H1 (cell line): ENCODE results near the gene SMIM28. TPM values are rescaled to one million over a fixed set of nuclear protein-coding genes. Genes with fewer than 3 reads are reported as not detected.
A peak's percentile ranks its signal among the peaks of the same experiment; 100 is the strongest.

Experiments used
- CTCF ChIA-PET: fragments of 300-600 bp; sonication (Branson Sonifier 250); formaldehyde crosslinking; loops from one replicate; lab custom pipeline; 2021; ENCODE audit not compliant: partially characterized antibody; lab: Charles Lee
- POLR2A ChIA-PET: fragments of 300-600 bp; sonication (Branson Sonifier 250); formaldehyde crosslinking; loops from one replicate; lab custom pipeline; 2021; ENCODE audit warnings: inconsistent platforms; ENCODE audit not compliant: partially characterized antibody; lab: Charles Lee
- DNase-seq, 2 experiments: peaks; one replicate each; pipeline versions ENCODE4 v3.0.0 to v3.0.0-alpha.2; 2010 to 2022; ENCODE audit warnings: low spot score in 2 of 2, low read depth in 1 of 2, mixed read lengths in 1 of 2
- FAIRE-seq: peaks from 2 replicates; lab custom pipeline; 2011; peaks lifted over from hg19 to GRCh38; lab: Jason Lieb, UNC
- H2AFZ ChIP-seq: 2 replicates; pipeline ENCODE4 v1.8.1; 2012; ENCODE audit warnings: low read length, inconsistent platforms
- H2AK5ac ChIP-seq: 2 replicates; pipeline ENCODE4 v1.6.1; 2013; ENCODE audit warnings: low read depth, low read length
- H2BK120ac ChIP-seq: replicated peaks from 2 replicates; pipeline ENCODE3; 2013; ENCODE audit warnings: low read depth, low read length, inconsistent platforms
- H2BK12ac ChIP-seq: 2 replicates; pipeline ENCODE4 v1.6.1; 2013; ENCODE audit warnings: low read depth, low read length
- H2BK15ac ChIP-seq: 2 replicates; pipeline ENCODE4 v1.6.1; 2013; ENCODE audit warnings: low read length
- H2BK20ac ChIP-seq: 2 replicates; pipeline ENCODE4 v1.6.1; 2013; ENCODE audit warnings: low read length
- H2BK5ac ChIP-seq: 2 replicates; pipeline ENCODE4 v1.6.1; 2013; ENCODE audit warnings: low read depth, low read length
- H3K14ac ChIP-seq: 2 replicates; pipeline ENCODE4 v1.6.1; 2013; ENCODE audit warnings: inconsistent platforms; ENCODE audit not compliant: insufficient read length
- H3K18ac ChIP-seq: 2 replicates; pipeline ENCODE4 v1.6.1; 2013; ENCODE audit warnings: low read length; ENCODE audit errors: extremely low read depth
- H3K23ac ChIP-seq: 2 replicates; pipeline ENCODE4 v1.6.1; 2013; ENCODE audit warnings: inconsistent platforms; ENCODE audit not compliant: insufficient read length
- H3K23me2 ChIP-seq: 2 replicates; pipeline ENCODE4 v1.6.1; 2013; ENCODE audit warnings: low read depth, low read length
- H3K27ac ChIP-seq: 2 replicates; pipeline ENCODE4 v1.6.1; 2011; ENCODE audit warnings: low read depth, low read length, inconsistent platforms
- H3K27me3 ChIP-seq, 4 experiments: replicated peaks in 1 of 4; 1 replicate in 1 of 4; 2 replicates in 3 of 4; pipeline versions ENCODE4 v1.6.1 to v1.8.1; 2011 to 2013; ENCODE audit warnings: low read length in 3 of 4, mild to moderate bottlenecking in 3 of 4, inconsistent platforms in 2 of 4, mixed read lengths in 2 of 4, moderate library complexity in 1 of 4; ENCODE audit not compliant: control insufficient read depth in 3 of 4, insufficient read depth in 3 of 4; ENCODE audit errors: extremely low read depth in 1 of 4
- H3K36me3 ChIP-seq, 4 experiments: 2 replicates each; pipeline versions ENCODE4 v1.6.1 to v1.8.1; 2011 to 2013; ENCODE audit warnings: mild to moderate bottlenecking in 4 of 4, low read length in 3 of 4, moderate library complexity in 2 of 4, control low read depth in 1 of 4, inconsistent platforms in 1 of 4; ENCODE audit not compliant: insufficient read depth in 4 of 4, control insufficient read depth in 2 of 4
- H3K4ac ChIP-seq: replicated peaks from 2 replicates; pipeline ENCODE3; 2013; ENCODE audit warnings: low read length, low read depth, mixed read lengths, inconsistent platforms; ENCODE audit not compliant: insufficient read length
- H3K4me1 ChIP-seq, 4 experiments: replicated peaks in 1 of 4; 1 replicate in 1 of 4; 2 replicates in 3 of 4; pipeline versions ENCODE4 v1.6.1 to v1.8.1; 2011 to 2013; ENCODE audit warnings: low read length in 3 of 4, inconsistent platforms in 2 of 4, mixed read lengths in 1 of 4; ENCODE audit not compliant: insufficient read depth in 4 of 4, control insufficient read depth in 3 of 4
- H3K4me2 ChIP-seq, 2 experiments: 2 replicates each; pipeline versions ENCODE4 v1.6.1 to v1.8.1; 2011 to 2013; ENCODE audit warnings: low read depth in 2 of 2, low read length in 2 of 2, control low read depth in 1 of 2, inconsistent platforms in 1 of 2, mild to moderate bottlenecking in 1 of 2; ENCODE audit not compliant: insufficient read depth in 1 of 2
- H3K4me3 ChIP-seq, 4 experiments: fragments of 200-600, 300-600 bp in 1 of 4; sonication (generic), shearing (Covaris generic), sonication (Bioruptor Twin) in 1 of 4; 2 replicates each; pipeline versions ENCODE4 v1.5.1 to v1.8.1; 2011 to 2016; ENCODE audit warnings: low read length in 4 of 4, low read depth in 3 of 4, control low read depth in 2 of 4, inconsistent platforms in 2 of 4, mild to moderate bottlenecking in 2 of 4, mixed read lengths in 1 of 4, moderate library complexity in 1 of 4; ENCODE audit not compliant: insufficient read depth in 2 of 4; ENCODE audit errors: extremely low read depth in 1 of 4
- H3K56ac ChIP-seq: replicated peaks from 2 replicates; pipeline ENCODE3; 2013; ENCODE audit warnings: low read depth, mild to moderate bottlenecking, mixed read lengths, low read length, inconsistent platforms; ENCODE audit not compliant: insufficient read length
- H3K79me1 ChIP-seq: 2 replicates; pipeline ENCODE4 v1.6.1; 2013; ENCODE audit warnings: low read depth, low read length, control low read depth
- H3K79me2 ChIP-seq, 2 experiments: 2 replicates each; pipeline versions ENCODE4 v1.6.1 to v1.8.1; 2012 to 2013; ENCODE audit warnings: low read length in 2 of 2, mild to moderate bottlenecking in 2 of 2, inconsistent platforms in 1 of 2; ENCODE audit not compliant: insufficient read depth in 2 of 2, control insufficient read depth in 1 of 2
- H3K9ac ChIP-seq, 4 experiments: replicated peaks in 1 of 4; 1 replicate in 1 of 4; 2 replicates in 3 of 4; pipeline versions ENCODE4 v1.6.1 to v1.8.1; 2011 to 2013; ENCODE audit warnings: low read depth in 3 of 4, low read length in 3 of 4, control low read depth in 2 of 4, mild to moderate bottlenecking in 2 of 4, moderate library complexity in 2 of 4, inconsistent platforms in 1 of 4; ENCODE audit errors: extremely low read depth in 1 of 4
- H3K9me3 ChIP-seq, 2 experiments: 2 replicates each; pipeline versions ENCODE4 v1.6.1 to v1.8.1; 2012 to 2013; ENCODE audit warnings: mild to moderate bottlenecking in 2 of 2, moderate library complexity in 2 of 2, control low read depth in 1 of 2, inconsistent platforms in 1 of 2, low read depth in 1 of 2, low read length in 1 of 2, mixed read lengths in 1 of 2; ENCODE audit not compliant: insufficient read depth in 2 of 2
- H4K20me1 ChIP-seq, 2 experiments: replicated peaks in 1 of 2; 2 replicates each; pipeline versions ENCODE3 to v1.8.1; 2011 to 2013; ENCODE audit warnings: inconsistent platforms in 2 of 2, low read length in 2 of 2, mild to moderate bottlenecking in 1 of 2; ENCODE audit not compliant: insufficient read depth in 2 of 2, control insufficient read depth in 1 of 2
- H4K5ac ChIP-seq: 2 replicates; pipeline ENCODE4 v1.6.1; 2013; ENCODE audit warnings: low read length, low read depth, mixed read lengths, inconsistent platforms; ENCODE audit not compliant: insufficient read length
- H4K8ac ChIP-seq: 2 replicates; pipeline ENCODE4 v1.8.0; 2013; ENCODE audit warnings: mild to moderate bottlenecking, moderate library complexity, low read length, inconsistent platforms; ENCODE audit not compliant: insufficient read depth; ENCODE audit errors: extremely low read depth
- H4K91ac ChIP-seq: replicated peaks from 2 replicates; pipeline ENCODE3; 2013; ENCODE audit warnings: low read length, mixed read lengths, inconsistent platforms; ENCODE audit not compliant: insufficient read length
- BCL11A ChIP-seq, 2 experiments: IDR thresholded peaks; one replicate each; pipeline ENCODE4 v1.6.1; 2011; ENCODE audit warnings: low read depth in 2 of 2, low read length in 2 of 2, mild to moderate bottlenecking in 2 of 2
- WGBS, 2 experiments: shearing (Covaris generic) in 1 of 2; methylation state at CpG; one replicate each; pipeline versions ENCODE4 v1.1.6 to v1.1.7; 2013 to 2015; ENCODE audit warnings: low lambda C conversion rate in 2 of 2, mixed read lengths in 2 of 2, inconsistent platforms in 1 of 2, low coverage in 1 of 2, missing lambda C conversion rate in 1 of 2; ENCODE audit not compliant: insufficient replicate concordance in 2 of 2, insufficient coverage in 1 of 2, insufficient read length in 1 of 2; ENCODE audit errors: extremely low coverage in 1 of 2, missing lambda C conversion rate in 1 of 2; 5-methylcytosine and 5-hydroxymethylcytosine counted together
- polyA plus RNA-seq, 7 experiments: library from polyadenylated mRNA; depleted of rRNA in 3 of 7; stranded (reverse) in 5 of 7; unstranded in 2 of 7; fragments of >200 nt in 5 of 7; fragments of 200-250 nt in 2 of 7; gene quantifications; 1 replicate in 5 of 7; 2 replicates in 1 of 7; 4 replicates in 1 of 7; pipeline versions ENCODE4 v1.2.1 to v1.2.3, GENCODE V29; 2011 to 2013; ENCODE audit warnings: missing spikeins in 2 of 7, mixed read lengths in 2 of 7
- total RNA-seq: library from RNA; stranded (reverse); fragmentation: NEBNext Ultra II Directional; extraction: Animal tissue kit (Norgen Biotek cat#: 25700); gene quantifications from 2 replicates; pipeline ENCODE4 v1.2.1, GENCODE V29; 2021
- TF ChIP-seq, protein P1 (sequence below): IDR thresholded peaks from 2 replicates; pipeline ENCODE4 v1.6.1; 2012; ENCODE audit warnings: inconsistent platforms

Gene SMIM28
- total and polyA plus RNA-seq, 2 of the 8 experiments (the other 6 are each of a cell fraction or from before 2014, with no cell fraction given) = not detected

DNA sequence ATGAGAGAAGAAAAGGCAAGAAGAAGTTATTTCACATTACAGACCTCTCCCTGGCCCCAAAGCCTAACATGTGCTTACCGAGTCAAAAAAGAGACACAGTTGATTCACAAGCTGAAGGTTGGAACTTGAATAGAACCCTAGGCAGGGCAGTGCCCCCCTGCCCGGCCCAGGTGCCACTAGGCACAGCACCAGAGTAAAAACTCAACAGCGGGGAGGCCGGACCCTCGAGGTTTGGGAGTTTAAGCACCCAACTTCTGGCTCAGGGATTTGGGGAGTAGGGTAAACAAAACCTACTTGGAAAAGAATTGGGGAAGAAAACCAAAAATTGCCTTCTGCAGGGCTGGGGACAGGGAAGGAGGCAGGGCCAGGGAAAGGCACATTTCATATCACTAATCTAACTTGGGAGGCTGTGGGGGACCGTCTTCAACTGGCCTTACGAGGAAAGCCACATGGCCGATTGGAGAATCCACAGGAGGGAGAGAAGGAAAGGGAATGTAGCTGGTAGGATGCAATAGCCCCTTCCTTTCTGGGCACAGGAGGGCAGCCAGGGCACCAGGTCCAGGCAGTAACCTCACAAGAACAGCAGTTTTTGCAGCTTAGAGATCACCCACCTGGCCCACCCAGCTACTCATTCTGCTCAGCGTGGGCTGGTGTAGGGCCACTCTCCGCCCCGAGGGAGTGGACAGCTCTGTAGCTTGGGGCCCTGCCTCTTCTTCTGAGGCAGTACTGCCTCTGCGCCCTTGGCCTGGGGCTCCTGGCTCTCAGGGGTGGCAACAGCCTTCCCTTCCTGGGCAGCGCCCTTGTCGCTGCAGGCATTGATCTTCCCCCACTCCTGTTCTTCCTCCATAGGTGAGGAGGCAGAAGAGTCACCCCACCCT lies 24.5 kb downstream of the SMIM28 start:
- H3K9ac ChIP-seq = no peak overlapping the region
- H4K20me1 ChIP-seq = no peaks in the 10 kb centered on the region
- ChIA-PET POLR2A (no interaction called here), CTCF (interaction anchor here (0.6 to 4.2 kb wide), 16 partner anchors 12 to 567 kb away, joined by 3 to 35 read pairs (median 4); no protein-coding TSS in a partner anchor)
- no peak overlapping the region; a peak in 1 of 4 replicates for H3K4me2 ChIP-seq
- peaks cover 0 to 3% (median 0%) of the 10 kb centered on the region in 4 experiments; a peak in 3 of 7 replicates for H3K4me1 ChIP-seq
- H3K18ac ChIP-seq = peak overlapping the region; percentile 71; the same call in 1 of the 2 replicates
- H3K4ac ChIP-seq = no peak overlapping the region
- FAIRE-seq = no peak
- H2BK15ac ChIP-seq = no peak overlapping the region; the same call in 1 of the 2 replicates
- no peak overlapping the region for H4K8ac ChIP-seq
- H3K4me3 ChIP-seq = no peak overlapping the region
- H2BK20ac ChIP-seq = peak overlapping the region; percentile 72; the same call in 1 of the 2 replicates
- peak in 1 of 2 experiments; percentile 48 for DNase-seq
- H2BK5ac ChIP-seq = 0 out of 2 replicates have a peak overlapping the region, but pooled peaks have one; percentile 44
- H4K5ac ChIP-seq = no peak overlapping the region
- peaks cover 6% of the 10 kb centered on the region; the same call in 1 of the 2 replicates for H3K23me2 ChIP-seq
- no peaks in the 10 kb centered on the region for H3K9me3 ChIP-seq
- peaks cover 0 to 14% (median 6%) of the 10 kb centered on the region in 4 experiments; a peak in 2 of 8 replicates for H3K36me3 ChIP-seq
- peak overlapping the region; percentile 54; the same call in 1 of the 2 replicates for H2AFZ ChIP-seq
- H3K27me3 ChIP-seq = no peaks in the 10 kb centered on the region; a peak in 1 of 7 replicates
- H3K79me2 ChIP-seq = no peaks in the 10 kb centered on the region
- no peak overlapping the region for H3K56ac ChIP-seq
- no peak overlapping the region for H4K91ac ChIP-seq
- no peak overlapping the region for H2BK120ac ChIP-seq
- 0 out of 2 replicates have a peak overlapping the region, but pooled peaks have one; percentile 26 for H2AK5ac ChIP-seq
- H3K14ac ChIP-seq = no peak overlapping the region
- no peak for TF ChIP-seq BCL11A (IDR thresholded peaks at IDR 0.05; ENCODE audit: low read depth in 2 of 2, low read length in 2 of 2)
- TF ChIP-seq, protein P1, sequence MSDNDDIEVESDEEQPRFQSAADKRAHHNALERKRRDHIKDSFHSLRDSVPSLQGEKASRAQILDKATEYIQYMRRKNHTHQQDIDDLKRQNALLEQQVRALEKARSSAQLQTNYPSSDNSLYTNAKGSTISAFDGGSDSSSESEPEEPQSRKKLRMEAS = peak; percentile 40; the same call in 1 of the 2 replicates
- H2BK12ac ChIP-seq = peak overlapping the region; percentile 29; the same call in 1 of the 2 replicates
- no peak overlapping the region for H3K23ac ChIP-seq
- H3K27ac ChIP-seq = no peak overlapping the region
- WGBS, 2 experiments = 88% methylated on average over 14 of the region's 14 CpGs; no CpG with 5 or more reads in 1 of the 2 experiments
- H3K79me1 ChIP-seq = no peaks in the 10 kb centered on the region
